Smooth muscle cell (in vitro differentiated cells): ENCODE data around the gene ZMIZ1. TPM values are rescaled to one million over a fixed set of nuclear protein-coding genes. Genes with fewer than 3 reads are reported as not detected.

ENCODE experiments used
- DNase-seq: peaks from one replicate; lab custom pipeline; 2025; ENCODE audit not compliant: unreplicated experiment; lab: John Stamatoyannopoulos, UW
- H2AFZ ChIP-seq: fragments of 200-600 bp; sonication (generic); 2 replicates; pipeline ENCODE4 v1.6.0; 2016; ENCODE audit warnings: antibody characterized with exemption, low read depth, mild to moderate bottlenecking
- H3F3A ChIP-seq: fragments of 200-600 bp; sonication (generic); 2 replicates; pipeline ENCODE4 v1.6.0; 2017; ENCODE audit warnings: antibody characterized with exemption, low read depth
- H3K27ac ChIP-seq: fragments of 200-600 bp; sonication (generic); 2 replicates; pipeline ENCODE4 v1.5.1; 2016; ENCODE audit warnings: low read depth, mild to moderate bottlenecking
- H3K27me3 ChIP-seq: fragments of 200-600 bp; sonication (generic); 2 replicates; pipeline ENCODE4 v1.6.1; 2016; ENCODE audit warnings: low read depth, mild to moderate bottlenecking
- H3K36me3 ChIP-seq: fragments of 200-600 bp; sonication (generic); 2 replicates; pipeline ENCODE4 v1.5.1; 2016; ENCODE audit warnings: low read depth
- H3K4me1 ChIP-seq: fragments of 200-600 bp; sonication (generic); 2 replicates; pipeline ENCODE4 v1.5.1; 2016; ENCODE audit warnings: low read depth
- H3K4me2 ChIP-seq: fragments of 200-600 bp; sonication (generic); 2 replicates; pipeline ENCODE4 v1.6.0; 2016; ENCODE audit warnings: mild to moderate bottlenecking
- H3K4me3 ChIP-seq: fragments of 200-600 bp; sonication (generic); 2 replicates; pipeline ENCODE4 v1.5.1; 2016; ENCODE audit warnings: mild to moderate bottlenecking
- H3K79me2 ChIP-seq: fragments of 200-600 bp; sonication (generic); 2 replicates; pipeline ENCODE4 v1.6.0; 2016; ENCODE audit warnings: low read depth, mild to moderate bottlenecking
- H3K9ac ChIP-seq: fragments of 200-600 bp; sonication (generic); 2 replicates; pipeline ENCODE4 v1.6.0; 2016; ENCODE audit warnings: low read depth
- H3K9me3 ChIP-seq: fragments of 200-600 bp; sonication (generic); replicated peaks from 2 replicates; pipeline ENCODE4 v1.5.1; 2016; ENCODE audit warnings: low read depth
- H4K20me1 ChIP-seq: fragments of 200-600 bp; sonication (generic); 2 replicates; pipeline ENCODE4 v1.6.0; 2016; ENCODE audit warnings: low read depth
- CTCF ChIP-seq: fragments of 200-600 bp; sonication (generic); IDR thresholded peaks from 2 replicates; pipeline ENCODE4 v1.5.1; 2017; ENCODE audit warnings: borderline replicate concordance, mild to moderate bottlenecking, antibody characterized with exemption; ENCODE audit not compliant: insufficient read depth, poor library complexity, severe bottlenecking
- WGBS: methylation state at CpG from one replicate; pipeline ENCODE4 v1.1.7; 2016; ENCODE audit warnings: low lambda C conversion rate; 5-methylcytosine and 5-hydroxymethylcytosine counted together
- polyA plus RNA-seq: library from polyadenylated mRNA; unstranded; fragments of >200 nt; fragmentation: Nextera tagmentation; extraction: Ambion mirVana; gene quantifications from 2 replicates; pipeline ENCODE4 v1.2.1, GENCODE V29; 2016
- total RNA-seq: library from RNA; depleted of rRNA; stranded (reverse); fragments of >200 nt; gene quantifications from 2 replicates; pipeline ENCODE4 v1.2.3, GENCODE V29; 2014

ZMIZ1 gene
- total and polyA plus RNA-seq, 2 experiments from 2014 or later, result 24.2 to 31.3 TPM

- peaks cover 10% of the 10 kb centered on the region for H3K4me1 ChIP-seq
- no peaks in the 10 kb centered on the region for H3F3A ChIP-seq
- H4K20me1 ChIP-seq, result no peaks in the 10 kb centered on the region
- H3K27me3 ChIP-seq, result no peaks in the 10 kb centered on the region
- H3K9me3 ChIP-seq, result no peaks in the 10 kb centered on the region
- H3K79me2 ChIP-seq, result no peaks in the 10 kb centered on the region
- TF ChIP-seq CTCF, result no peak
- no peak overlapping the region for H3K4me2 ChIP-seq
- H3K9ac ChIP-seq, result no peak overlapping the region
- H2AFZ ChIP-seq, result no peak overlapping the region
- 85% methylated on average over 9 of the region's 9 CpGs for WGBS
- no peak overlapping the region for H3K27ac ChIP-seq
- no peak overlapping the region for H3K4me3 ChIP-seq
- H3K36me3 ChIP-seq, result no peaks in the 10 kb centered on the region
- DNase-seq, result no peak
These were observed 23.1 kb upstream of the ZMIZ1 start for GRCh38 chr10:79045566-79046175.

GRCh38 chr10:79046326-79046725, 22.4 kb upstream of the ZMIZ1 start:
- Histone ChIP-seq H4K20me1 (no peaks in the 10 kb centered on the region), H3F3A (no peaks in the 10 kb centered on the region), H3K4me2 (no peak overlapping the region), H2AFZ (no peak overlapping the region), H3K4me3 (no peak overlapping the region), H3K4me1 (peaks cover 16% of the 10 kb centered on the region), H3K36me3 (no peaks in the 10 kb centered on the region), H3K9ac (no peak overlapping the region), H3K27me3 (no peaks in the 10 kb centered on the region), H3K79me2 (no peaks in the 10 kb centered on the region), H3K9me3 (no peaks in the 10 kb centered on the region), H3K27ac (no peak overlapping the region)
- no peak for TF ChIP-seq CTCF
- DNase-seq, result no peak
- 91% methylated on average over 9 of the region's 9 CpGs for WGBS

GRCh38 chr10:79046741-79047583, 21.8 kb upstream of the ZMIZ1 start:
- H3K9ac ChIP-seq, result no peak overlapping the region
- H2AFZ ChIP-seq, result no peak overlapping the region
- TF ChIP-seq CTCF, result no peak
- H4K20me1 ChIP-seq, result no peaks in the 10 kb centered on the region
- no peak overlapping the region for H3K4me3 ChIP-seq
- H3K9me3 ChIP-seq, result no peaks in the 10 kb centered on the region
- H3K27ac ChIP-seq, result no peak overlapping the region
- WGBS, result 74% methylated on average over 6 of the region's 6 CpGs
- H3K27me3 ChIP-seq, result no peaks in the 10 kb centered on the region
- no peak overlapping the region for H3K4me2 ChIP-seq
- no peaks in the 10 kb centered on the region for H3K79me2 ChIP-seq
- H3K36me3 ChIP-seq, result no peaks in the 10 kb centered on the region
- no peak for DNase-seq
- H3F3A ChIP-seq, result no peaks in the 10 kb centered on the region
- H3K4me1 ChIP-seq, result peaks cover 16% of the 10 kb centered on the region
